ENCODE data around the gene RIN1.
A peak's percentile ranks its signal among the peaks of the same experiment; 100 is the strongest.

The RIN1 gene

DNA sequence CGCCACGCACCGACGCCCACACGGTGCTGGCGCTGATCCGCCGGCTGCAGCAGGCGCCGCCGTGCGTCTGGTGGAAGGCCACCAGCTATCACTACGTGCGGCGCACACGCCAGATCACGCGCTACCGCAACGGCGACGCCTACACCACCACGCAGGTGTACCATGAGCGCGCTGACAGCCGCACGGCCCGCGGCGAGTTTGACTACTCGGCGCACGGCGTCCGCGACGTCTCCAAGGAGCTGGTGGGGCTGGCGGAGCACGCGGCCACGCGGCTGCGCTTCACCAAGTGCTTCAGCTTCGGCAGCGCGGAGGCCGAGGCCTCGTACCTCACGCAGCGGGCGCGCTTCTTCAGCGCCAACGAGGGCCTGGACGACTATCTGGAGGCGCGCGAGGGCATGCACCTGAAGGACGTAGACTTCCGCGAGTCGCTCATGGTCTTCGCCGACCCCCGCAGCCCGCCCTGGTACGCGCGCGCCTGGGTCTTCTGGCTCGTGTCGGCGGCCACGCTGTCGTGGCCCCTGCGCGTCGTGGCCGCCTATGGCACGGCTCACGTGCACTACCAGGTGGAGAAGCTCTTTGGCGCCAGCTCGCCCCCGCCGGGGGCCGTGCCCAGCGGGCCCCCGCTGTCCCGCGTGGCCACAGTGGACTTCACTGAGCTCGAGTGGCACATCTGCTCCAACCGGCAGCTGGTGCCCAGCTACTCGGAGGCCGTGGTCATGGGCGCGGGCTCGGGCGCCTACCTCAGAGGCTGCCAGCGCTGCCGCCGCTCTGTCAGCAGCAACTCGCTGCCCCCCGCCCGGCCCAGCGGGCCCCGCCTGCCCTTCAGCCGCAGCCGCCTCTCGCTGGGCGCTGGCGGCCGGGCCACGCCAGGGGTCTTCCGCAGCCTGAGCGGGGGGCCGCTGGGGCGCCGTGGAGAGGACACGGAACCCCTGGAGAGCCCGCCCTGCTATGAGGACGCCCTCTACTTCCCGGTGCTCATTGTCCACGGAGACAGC is 41.3 kb downstream of the RIN1 start:
- Histone ChIP-seq H3K9me3 (ENCODE audit: control insufficient read depth, low read length) (no peaks in the 10 kb centered on the region), H2BK5ac (ENCODE audit: low read depth, low read length, poor library complexity, severe bottlenecking) (no peak overlapping the region), H3K4me1 (ENCODE audit: control insufficient read depth, insufficient read depth, low read depth, low read length) (peaks cover 19% of the 10 kb centered on the region), H2AK5ac (ENCODE audit: low read length, severe bottlenecking) (no peak overlapping the region), H3K4me2 (ENCODE audit: low read length, poor library complexity, severe bottlenecking) (no peak overlapping the region), H3K14ac (ENCODE audit: low read length in 2 of 2) (no peak overlapping the region), H2BK120ac (ENCODE audit: low read depth, low read length) (no peak overlapping the region), H3K18ac (ENCODE audit: low read depth in 1 of 2, low read length in 2 of 2) (no peak overlapping the region), H3K4me3 (ENCODE audit: insufficient read depth in 1 of 2, low read depth in 1 of 2, low read length in 2 of 2) (peak overlapping the region in 1 of 2 experiments; percentile 35), H3K36me3 (ENCODE audit: control insufficient read depth in 1 of 2, insufficient read depth in 2 of 2, low read depth in 1 of 2, low read length in 2 of 2) (peaks cover 0 to 11% of the 10 kb centered on the region in 2 experiments), H3K27ac (ENCODE audit: low read length, poor library complexity, severe bottlenecking) (no peak overlapping the region), H4K8ac (ENCODE audit: low read length) (no peak overlapping the region), H3K4ac (ENCODE audit: low read depth in 1 of 2, low read length in 2 of 2) (no peak overlapping the region), H2BK12ac (ENCODE audit: low read length in 2 of 2) (no peak overlapping the region), H3K27me3 (ENCODE audit: control insufficient read depth in 1 of 2, insufficient read depth in 1 of 2, low read length in 2 of 2) (peaks cover 46 to 57% of the 10 kb centered on the region in 2 experiments), H4K91ac (ENCODE audit: low read length) (no peak overlapping the region), H3K9ac (ENCODE audit: low read length) (no peak overlapping the region), H3K79me1 (replicated peaks; ENCODE audit: low read length, poor library complexity, severe bottlenecking) (no peaks in the 10 kb centered on the region), H3K23ac (ENCODE audit: low read length in 2 of 2) (no peak overlapping the region), H2BK15ac (ENCODE audit: low read depth, poor library complexity, severe bottlenecking) (no peak overlapping the region), H2AFZ (ENCODE audit: low read depth, low read length) (no peak overlapping the region)
- no peak for DNase-seq
- 95% methylated on average over 121 of the region's 123 CpGs for WGBS

DNA sequence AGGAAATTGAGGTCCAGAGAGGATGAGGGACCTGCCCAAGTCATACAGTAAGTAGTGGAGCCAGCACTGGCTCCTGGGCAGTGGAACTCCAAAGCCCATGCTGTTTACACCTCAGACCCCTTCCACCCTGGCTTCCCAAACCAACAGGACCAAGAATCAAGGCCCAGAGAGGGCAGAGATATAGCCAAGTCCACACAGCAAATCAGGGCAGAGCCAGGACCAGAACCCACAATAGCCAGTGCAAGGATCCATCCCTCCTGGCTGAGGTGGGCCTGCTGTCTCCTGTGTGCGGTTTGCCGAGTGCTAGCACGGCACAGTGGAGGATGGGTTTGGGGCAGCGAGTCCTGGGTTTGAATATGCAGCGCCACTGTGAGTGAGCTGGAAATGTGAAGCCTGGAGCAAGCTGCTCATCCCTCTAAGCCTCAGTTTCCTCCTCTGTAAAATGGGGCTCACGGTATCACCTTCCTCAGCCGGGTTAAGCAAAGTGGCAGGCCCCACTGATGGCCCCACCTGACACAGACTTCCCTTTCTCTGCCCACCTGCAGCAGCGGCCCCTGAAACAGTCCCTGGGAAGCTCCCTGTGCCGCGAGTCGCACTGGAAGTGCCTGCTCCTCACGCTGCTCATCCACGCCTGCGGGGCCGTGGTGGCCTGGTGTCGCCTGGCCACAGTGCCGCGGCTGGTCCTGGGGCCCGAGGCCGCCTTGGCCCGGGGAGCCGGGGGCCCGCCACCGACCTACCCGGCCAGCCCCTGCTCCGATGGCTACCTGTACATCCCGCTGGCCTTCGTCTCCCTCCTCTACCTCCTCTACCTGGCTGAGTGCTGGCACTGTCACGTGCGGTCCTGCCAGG is 42.2 kb downstream of the RIN1 start:
- Histone ChIP-seq H3K36me3 (ENCODE audit: control insufficient read depth in 1 of 2, insufficient read depth in 2 of 2, low read depth in 1 of 2, low read length in 2 of 2) (peaks cover 0 to 11% of the 10 kb centered on the region in 2 experiments), H2BK120ac (ENCODE audit: low read depth, low read length) (no peak overlapping the region), H3K4me1 (ENCODE audit: control insufficient read depth, insufficient read depth, low read depth, low read length) (peaks cover 23% of the 10 kb centered on the region), H3K4me3 (ENCODE audit: insufficient read depth in 1 of 2, low read depth in 1 of 2, low read length in 2 of 2) (peak overlapping the region in 1 of 2 experiments; percentile 35), H3K14ac (ENCODE audit: low read length in 2 of 2) (no peak overlapping the region), H4K91ac (ENCODE audit: low read length) (peak overlapping the region; percentile 37), H3K79me1 (replicated peaks; ENCODE audit: low read length, poor library complexity, severe bottlenecking) (no peaks in the 10 kb centered on the region), H2BK5ac (ENCODE audit: low read depth, low read length, poor library complexity, severe bottlenecking) (no peak overlapping the region), H3K9me3 (ENCODE audit: control insufficient read depth, low read length) (no peaks in the 10 kb centered on the region), H2AFZ (ENCODE audit: low read depth, low read length) (no peak overlapping the region), H2AK5ac (ENCODE audit: low read length, severe bottlenecking) (no peak overlapping the region), H3K4ac (ENCODE audit: low read depth in 1 of 2, low read length in 2 of 2) (no peak overlapping the region), H3K4me2 (ENCODE audit: low read length, poor library complexity, severe bottlenecking) (no peak overlapping the region), H3K9ac (ENCODE audit: low read length) (no peak overlapping the region), H2BK12ac (ENCODE audit: low read length in 2 of 2) (no peak overlapping the region), H4K8ac (ENCODE audit: low read length) (no peak overlapping the region), H3K27me3 (ENCODE audit: control insufficient read depth in 1 of 2, insufficient read depth in 1 of 2, low read length in 2 of 2) (peaks cover 46 to 57% of the 10 kb centered on the region in 2 experiments), H2BK15ac (ENCODE audit: low read depth, poor library complexity, severe bottlenecking) (no peak overlapping the region), H3K27ac (ENCODE audit: low read length, poor library complexity, severe bottlenecking) (no peak overlapping the region), H3K18ac (ENCODE audit: low read depth in 1 of 2, low read length in 2 of 2) (no peak overlapping the region), H3K23ac (ENCODE audit: low read length in 2 of 2) (peak overlapping the region in 1 of 2 experiments; percentile 32)
- DNase-seq: no peak
- 84% methylated on average over 26 of the region's 30 CpGs for WGBS

DNA sequence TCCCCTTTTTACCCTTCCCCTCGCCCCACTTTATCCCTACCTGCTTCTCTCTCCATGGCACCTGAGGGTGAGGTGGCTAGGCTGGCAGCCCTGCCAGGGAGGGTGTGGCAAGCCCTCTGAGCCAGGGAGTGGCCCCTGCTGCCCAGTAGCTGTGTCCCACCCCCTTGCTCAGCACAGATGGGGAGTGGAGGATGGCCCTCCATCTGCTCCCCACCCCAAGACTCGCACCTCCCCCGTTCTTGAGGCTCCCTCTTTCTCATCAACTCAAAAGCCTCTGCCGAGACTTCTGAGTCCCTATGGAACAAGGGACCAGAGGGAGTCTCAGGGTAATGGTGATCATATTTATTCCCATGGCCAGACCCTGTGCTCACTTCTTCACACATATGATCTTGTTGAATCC is 42.9 kb downstream of the RIN1 start:
- H3K4me2 ChIP-seq (ENCODE audit: low read length, poor library complexity, severe bottlenecking): no peak overlapping the region
- no peak overlapping the region for H3K9ac ChIP-seq (ENCODE audit: low read length)
- no peak overlapping the region for H3K14ac ChIP-seq (ENCODE audit: low read length in 2 of 2)
- H2AK5ac ChIP-seq (ENCODE audit: low read length, severe bottlenecking): no peak overlapping the region
- H2BK15ac ChIP-seq (ENCODE audit: low read depth, poor library complexity, severe bottlenecking): no peak overlapping the region
- H3K4me1 ChIP-seq (ENCODE audit: control insufficient read depth, insufficient read depth, low read depth, low read length): peaks cover 23% of the 10 kb centered on the region
- H3K23ac ChIP-seq (ENCODE audit: low read length in 2 of 2): no peak overlapping the region
- no peaks in the 10 kb centered on the region for H3K9me3 ChIP-seq (ENCODE audit: control insufficient read depth, low read length)
- no peak overlapping the region for H4K91ac ChIP-seq (ENCODE audit: low read length)
- peaks cover 44 to 57% of the 10 kb centered on the region in 2 experiments for H3K27me3 ChIP-seq (ENCODE audit: control insufficient read depth in 1 of 2, insufficient read depth in 1 of 2, low read length in 2 of 2)
- no peak overlapping the region for H3K27ac ChIP-seq (ENCODE audit: low read length, poor library complexity, severe bottlenecking)
- no peaks in the 10 kb centered on the region for H3K79me1 ChIP-seq (replicated peaks; ENCODE audit: low read length, poor library complexity, severe bottlenecking)
- no peak overlapping the region for H2BK12ac ChIP-seq (ENCODE audit: low read length in 2 of 2)
- H3K18ac ChIP-seq (ENCODE audit: low read depth in 1 of 2, low read length in 2 of 2): no peak overlapping the region
- H2BK5ac ChIP-seq (ENCODE audit: low read depth, low read length, poor library complexity, severe bottlenecking): no peak overlapping the region
- no peak overlapping the region for H2BK120ac ChIP-seq (ENCODE audit: low read depth, low read length)
- WGBS: 100% methylated on average over 1 of the region's 4 CpGs
- H3K4ac ChIP-seq (ENCODE audit: low read depth in 1 of 2, low read length in 2 of 2): no peak overlapping the region
- H4K8ac ChIP-seq (ENCODE audit: low read length): no peak overlapping the region
- H3K4me3 ChIP-seq (ENCODE audit: insufficient read depth in 1 of 2, low read depth in 1 of 2, low read length in 2 of 2): no peak overlapping the region
- peaks cover 0 to 11% of the 10 kb centered on the region in 2 experiments for H3K36me3 ChIP-seq (ENCODE audit: control insufficient read depth in 1 of 2, insufficient read depth in 2 of 2, low read depth in 1 of 2, low read length in 2 of 2)
- no peak for DNase-seq
- H2AFZ ChIP-seq (ENCODE audit: low read depth, low read length): no peak overlapping the region

All from mesenchymal stem cell (in vitro differentiated cells and primary cell).